HepG2 (cell line): ENCODE measurements around the gene CAPN12. TPM values are rescaled to one million over a fixed set of nuclear protein-coding genes. Genes with fewer than 3 reads are reported as not detected.
A peak's percentile ranks its signal among the peaks of the same experiment; 100 is the strongest.

ENCODE experiments used
- CREBL2 ChIP-seq: sonication (generic); formaldehyde crosslinking; IDR thresholded peaks from 2 replicates; pipeline ENCODE4 v1.8.1; 2023; ENCODE audit warnings: missing genetic modification reagents, mild to moderate bottlenecking, borderline replicate concordance
- DNMT3B ChIP-seq: conservative IDR thresholded peaks from 2 replicates; pipeline ENCODE4 v1.6.1; 2016; ENCODE audit warnings: missing biosample characterization, control low read depth
- ELF3 ChIP-seq: IDR thresholded peaks from 2 replicates; pipeline ENCODE4 v1.6.1; 2016; ENCODE audit warnings: missing genetic modification reagents, missing compliant biosample characterization
- FOXA3 ChIP-seq: IDR thresholded peaks from 2 replicates; pipeline ENCODE4 v1.6.1; 2016; ENCODE audit warnings: missing genetic modification reagents, missing compliant biosample characterization
- GTF2F1 ChIP-seq: fragments of 150-350 bp; IDR thresholded peaks from 2 replicates; pipeline ENCODE4 v1.6.1; 2014; ENCODE audit warnings: low read length
- GZF1 ChIP-seq: sonication (generic); formaldehyde crosslinking; IDR thresholded peaks from 2 replicates; pipeline ENCODE4 v1.5.1; 2020; ENCODE audit warnings: mild to moderate bottlenecking, missing genetic modification reagents
- HOXA7 ChIP-seq: sonication (generic); formaldehyde crosslinking; IDR thresholded peaks from 2 replicates; pipeline ENCODE4 v1.8.1; 2022; ENCODE audit warnings: mild to moderate bottlenecking, missing genetic modification reagents, moderate library complexity
- IRF1 ChIP-seq: sonication (generic); formaldehyde crosslinking; IDR thresholded peaks from 2 replicates; pipeline ENCODE4 v1.4.0; 2020; ENCODE audit warnings: low read depth, mild to moderate bottlenecking, missing genetic modification reagents
- KDM5B ChIP-seq: sonication (generic); formaldehyde crosslinking; IDR thresholded peaks from 2 replicates; pipeline ENCODE4 v1.4.0; 2020; ENCODE audit warnings: missing genetic modification reagents, mild to moderate bottlenecking, borderline replicate concordance
- MIER3 ChIP-seq: IDR thresholded peaks from 2 replicates; pipeline ENCODE4 v1.6.1; 2016; ENCODE audit warnings: missing compliant biosample characterization, borderline replicate concordance
- MXD4 ChIP-seq: IDR thresholded peaks from 2 replicates; pipeline ENCODE4 v1.6.1; 2016; ENCODE audit warnings: mild to moderate bottlenecking, missing biosample characterization, missing genetic modification reagents
- MXI1 ChIP-seq: IDR thresholded peaks from 3 replicates; pipeline ENCODE4 v1.6.1; 2012; ENCODE audit warnings: low read depth, low read length, inconsistent platforms, borderline replicate concordance
- NFIC ChIP-seq: IDR thresholded peaks from 2 replicates; pipeline ENCODE4 v1.6.1; 2012; ENCODE audit warnings: mild to moderate bottlenecking, low read length, inconsistent platforms
- RCOR2 ChIP-seq: IDR thresholded peaks from 2 replicates; pipeline ENCODE4 v1.6.1; 2016; ENCODE audit warnings: missing biosample characterization, missing genetic modification reagents
- REPIN1 ChIP-seq: sonication (generic); formaldehyde crosslinking; IDR thresholded peaks from 2 replicates; pipeline ENCODE4 v1.8.0; 2022; ENCODE audit warnings: missing genetic modification reagents, low read depth, mild to moderate bottlenecking, borderline replicate concordance
- SOX6 ChIP-seq, 2 experiments: fragments of 450-650 bp in 1 of 2; sonication (generic) in 1 of 2; formaldehyde crosslinking in 1 of 2; IDR thresholded peaks; 2 replicates each; pipeline versions ENCODE4 v1.4.0 to v1.6.1; 2017 to 2020; ENCODE audit warnings: antibody characterized with exemption in 1 of 2, mild to moderate bottlenecking in 1 of 2, missing genetic modification reagents in 1 of 2
- TEAD2 ChIP-seq: sonication (generic); formaldehyde crosslinking; IDR thresholded peaks from 2 replicates; pipeline ENCODE4 v1.9.0; 2021; ENCODE audit warnings: missing genetic modification reagents
- ZNF367 ChIP-seq: sonication (generic); formaldehyde crosslinking; IDR thresholded peaks from 2 replicates; pipeline ENCODE4 v1.4.0; 2020; ENCODE audit warnings: missing genetic modification reagents, borderline replicate concordance
- ZNF446 ChIP-seq: sonication (generic); formaldehyde crosslinking; IDR thresholded peaks from 2 replicates; pipeline ENCODE4 v1.5.0; 2020; ENCODE audit warnings: mild to moderate bottlenecking, missing genetic modification reagents
- ZNF724P ChIP-seq: sonication (generic); formaldehyde crosslinking; IDR thresholded peaks from 2 replicates; pipeline ENCODE4 v1.8.0; 2022; ENCODE audit warnings: missing genetic modification reagents, borderline replicate concordance
- ZNF747 ChIP-seq: sonication (generic); formaldehyde crosslinking; IDR thresholded peaks from 2 replicates; pipeline ENCODE4 v1.8.1; 2023; ENCODE audit warnings: missing genetic modification reagents, mild to moderate bottlenecking, borderline replicate concordance
- ZNF816 ChIP-seq: sonication (generic); formaldehyde crosslinking; IDR thresholded peaks from 2 replicates; pipeline ENCODE4 v1.8.0; 2022; ENCODE audit warnings: missing genetic modification reagents, mild to moderate bottlenecking, borderline replicate concordance
- ZNF841 ChIP-seq: sonication (generic); formaldehyde crosslinking; IDR thresholded peaks from 2 replicates; pipeline ENCODE4 v1.8.1; 2023; ENCODE audit warnings: missing genetic modification reagents, borderline replicate concordance
- polyA plus RNA-seq, 8 experiments: library from polyadenylated mRNA; depleted of rRNA in 3 of 8; stranded (reverse) in 7 of 8; unstranded in 1 of 8; fragments of >200 nt; fragmentation: Illumina TruSeq in 4 of 8; extraction: Trizol in 4 of 8; gene quantifications; 2 replicates each; pipeline versions ENCODE4 v1.2.1 to v1.2.3, GENCODE V29; 2011 to 2016; ENCODE audit warnings: low read depth in 4 of 8, missing spikeins in 1 of 8, mixed read lengths in 1 of 8; ENCODE audit not compliant: insufficient read depth in 1 of 8
- total RNA-seq, 5 experiments: library from RNA; depleted of rRNA; stranded (reverse); fragments of >200 nt; fragmentation: Illumina TruSeq; extraction: Trizol; gene quantifications; 2 replicates each; pipeline ENCODE4 v1.2.3, GENCODE V29; 2016; ENCODE audit warnings: low read depth in 1 of 5
- TF ChIP-seq, protein P1 (sequence below): fragments of 450-650 bp; IDR thresholded peaks from 2 replicates; pipeline ENCODE4 v1.6.1; 2017; ENCODE audit warnings: mild to moderate bottlenecking
- TF ChIP-seq, protein P2 (sequence below): IDR thresholded peaks from 2 replicates; pipeline ENCODE4 v1.6.1; 2016; ENCODE audit warnings: low read depth, borderline replicate concordance
- TF ChIP-seq, protein P3 (sequence below): fragments of 450-650 bp; IDR thresholded peaks from 2 replicates; pipeline ENCODE4 v1.6.1; 2017

The CAPN12 gene
- total and polyA plus RNA-seq, 2 of the 13 experiments (the other 11 are each of a cell fraction or from before 2014, with no cell fraction given): 1.6 to 13.6 TPM

DNA sequence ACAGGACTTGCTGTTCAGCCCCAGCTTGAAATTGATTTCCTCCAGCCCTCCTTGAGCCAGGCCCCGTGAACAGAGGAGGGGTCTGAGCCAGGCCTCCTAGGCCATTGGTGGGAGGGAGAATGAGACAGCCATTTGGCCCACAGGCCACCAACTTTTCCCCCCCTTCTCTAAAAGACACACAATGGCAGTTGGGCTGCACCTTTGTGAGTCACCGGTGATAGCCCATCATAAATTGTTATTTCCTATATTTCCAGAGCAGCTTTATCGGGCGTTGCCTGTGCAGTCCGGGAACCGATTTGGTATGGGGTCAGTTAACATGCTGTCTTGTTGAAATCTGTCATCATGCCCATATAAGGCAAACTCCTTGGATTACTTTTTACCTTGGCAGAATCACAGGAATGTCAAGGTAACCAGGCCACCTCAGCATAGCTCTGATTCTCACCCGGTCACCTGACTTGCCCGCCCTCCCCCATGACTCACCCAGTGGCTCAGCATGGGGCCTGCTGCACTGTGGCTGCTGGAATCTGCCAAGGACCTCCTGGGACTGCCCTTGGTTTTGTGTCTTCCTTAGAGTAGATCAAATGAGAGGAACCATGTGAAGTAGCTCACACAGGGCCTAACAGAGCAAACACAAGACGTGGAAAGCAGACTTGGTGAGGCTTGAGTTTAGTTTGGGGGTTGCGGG lies 60.7 kb downstream of the CAPN12 start (continued):
- TF ChIP-seq, protein P1, sequence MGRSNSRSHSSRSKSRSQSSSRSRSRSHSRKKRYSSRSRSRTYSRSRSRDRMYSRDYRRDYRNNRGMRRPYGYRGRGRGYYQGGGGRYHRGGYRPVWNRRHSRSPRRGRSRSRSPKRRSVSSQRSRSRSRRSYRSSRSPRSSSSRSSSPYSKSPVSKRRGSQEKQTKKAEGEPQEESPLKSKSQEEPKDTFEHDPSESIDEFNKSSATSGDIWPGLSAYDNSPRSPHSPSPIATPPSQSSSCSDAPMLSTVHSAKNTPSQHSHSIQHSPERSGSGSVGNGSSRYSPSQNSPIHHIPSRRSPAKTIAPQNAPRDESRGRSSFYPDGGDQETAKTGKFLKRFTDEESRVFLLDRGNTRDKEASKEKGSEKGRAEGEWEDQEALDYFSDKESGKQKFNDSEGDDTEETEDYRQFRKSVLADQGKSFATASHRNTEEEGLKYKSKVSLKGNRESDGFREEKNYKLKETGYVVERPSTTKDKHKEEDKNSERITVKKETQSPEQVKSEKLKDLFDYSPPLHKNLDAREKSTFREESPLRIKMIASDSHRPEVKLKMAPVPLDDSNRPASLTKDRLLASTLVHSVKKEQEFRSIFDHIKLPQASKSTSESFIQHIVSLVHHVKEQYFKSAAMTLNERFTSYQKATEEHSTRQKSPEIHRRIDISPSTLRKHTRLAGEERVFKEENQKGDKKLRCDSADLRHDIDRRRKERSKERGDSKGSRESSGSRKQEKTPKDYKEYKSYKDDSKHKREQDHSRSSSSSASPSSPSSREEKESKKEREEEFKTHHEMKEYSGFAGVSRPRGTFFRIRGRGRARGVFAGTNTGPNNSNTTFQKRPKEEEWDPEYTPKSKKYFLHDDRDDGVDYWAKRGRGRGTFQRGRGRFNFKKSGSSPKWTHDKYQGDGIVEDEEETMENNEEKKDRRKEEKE: no peak
- TF ChIP-seq ELF3 (peak; percentile 39; the same call in 1 of the 2 replicates), GZF1 (no peak), CREBL2 (CRISPR knock-in tag) (no peak), MXD4 (CRISPR knock-in tag) (0 out of 2 replicates have a peak, but pooled peaks have one; percentile 34), ZNF446 (CRISPR knock-in tag) (no peak), RCOR2 (CRISPR knock-in tag) (no peak), ZNF841 (CRISPR knock-in tag) (no peak), NFIC (peak; percentile 46; the same call in 1 of the 2 replicates), ZNF724P (CRISPR knock-in tag) (0 out of 2 replicates have a peak, but pooled peaks have one; percentile 22), DNMT3B (CRISPR knock-in tag) (0 out of 2 replicates have a peak, but pooled peaks have one; percentile 38), TEAD2 (CRISPR knock-in tag) (no peak), IRF1 (no peak), HOXA7 (CRISPR knock-in tag) (no peak), MIER3 (peak; percentile 39; the same call in 1 of the 2 replicates), FOXA3 (CRISPR knock-in tag) (peak; percentile 41), GTF2F1 (no peak), ZNF816 (CRISPR knock-in tag) (no peak), REPIN1 (CRISPR knock-in tag) (no peak), ZNF367 (CRISPR knock-in tag) (no peak), ZNF747 (CRISPR knock-in tag) (no peak; the same call in 1 of the 2 replicates), SOX6 (IDR thresholded peaks at IDR 0.05) (no peak), SOX6 (CRISPR knock-in tag; IDR thresholded peaks at IDR 0.05) (peak; percentile 65), MXI1 (peak; percentile 38; the same call in 1 of the 3 replicates), KDM5B (CRISPR knock-in tag) (no peak)
- TF ChIP-seq, protein P2, sequence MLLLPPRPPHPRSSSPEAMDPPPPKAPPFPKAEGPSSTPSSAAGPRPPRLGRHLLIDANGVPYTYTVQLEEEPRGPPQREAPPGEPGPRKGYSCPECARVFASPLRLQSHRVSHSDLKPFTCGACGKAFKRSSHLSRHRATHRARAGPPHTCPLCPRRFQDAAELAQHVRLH (CRISPR knock-in tag): peak; percentile 73; the same call in 1 of the 2 replicates
- TF ChIP-seq, protein P3, sequence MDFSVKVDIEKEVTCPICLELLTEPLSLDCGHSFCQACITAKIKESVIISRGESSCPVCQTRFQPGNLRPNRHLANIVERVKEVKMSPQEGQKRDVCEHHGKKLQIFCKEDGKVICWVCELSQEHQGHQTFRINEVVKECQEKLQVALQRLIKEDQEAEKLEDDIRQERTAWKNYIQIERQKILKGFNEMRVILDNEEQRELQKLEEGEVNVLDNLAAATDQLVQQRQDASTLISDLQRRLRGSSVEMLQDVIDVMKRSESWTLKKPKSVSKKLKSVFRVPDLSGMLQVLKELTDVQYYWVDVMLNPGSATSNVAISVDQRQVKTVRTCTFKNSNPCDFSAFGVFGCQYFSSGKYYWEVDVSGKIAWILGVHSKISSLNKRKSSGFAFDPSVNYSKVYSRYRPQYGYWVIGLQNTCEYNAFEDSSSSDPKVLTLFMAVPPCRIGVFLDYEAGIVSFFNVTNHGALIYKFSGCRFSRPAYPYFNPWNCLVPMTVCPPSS: no peak
